ENCODE measurements around the gene SLC1A7.

SLC1A7 gene

GRCh38 chr1:53125623-53126360 is 16.6 kb downstream of the SLC1A7 start:
- Histone ChIP-seq H3K4me3 (no peak overlapping the region), H3K27ac (peak overlapping the region in 1 of 2 donors; percentile 89)
- TF ChIP-seq CTCF (IDR thresholded peaks at IDR 0.05), result no peak
- DNase-seq (ENCODE audit: low spot score), result no peak

GRCh38 chr1:53125122-53125521 is 17.3 kb downstream of the SLC1A7 start:
- H3K4me3 ChIP-seq, result no peak overlapping the region
- no peak for DNase-seq (ENCODE audit: low spot score)
- H3K27ac ChIP-seq, result peak overlapping the region in 1 of 2 donors; percentile 89
- TF ChIP-seq CTCF (IDR thresholded peaks at IDR 0.05), result no peak

GRCh38 chr1:53123453-53124140 is 18.8 kb downstream of the SLC1A7 start:
- H3K4me3 ChIP-seq, result no peak overlapping the region
- TF ChIP-seq CTCF (IDR thresholded peaks at IDR 0.05), result no peak
- no peak for DNase-seq (ENCODE audit: low spot score)
- peak overlapping the region; percentile 56 to 89 for H3K27ac ChIP-seq

- Histone ChIP-seq H3K27ac (peak overlapping the region; percentile 56 to 89), H3K4me3 (no peak overlapping the region)
- no peak for TF ChIP-seq CTCF (IDR thresholded peaks at IDR 0.05)
- DNase-seq (ENCODE audit: low spot score), result no peak
Observed at GRCh38 chr1:53122961-53123413, 19.5 kb downstream of the SLC1A7 start.

GRCh38 chr1:53122201-53122885 is 20.1 kb downstream of the SLC1A7 start:
- Histone ChIP-seq H3K4me3 (no peak overlapping the region), H3K27ac (peak overlapping the region; percentile 56 to 89)
- DNase-seq (ENCODE audit: low spot score), result no peak
- no peak for TF ChIP-seq CTCF (IDR thresholded peaks at IDR 0.05)

- no peak for DNase-seq (ENCODE audit: low spot score)
- no peak overlapping the region for H3K4me3 ChIP-seq
- H3K27ac ChIP-seq, result peak overlapping the region in 1 of 2 donors; percentile 89
- TF ChIP-seq CTCF (IDR thresholded peaks at IDR 0.05), result no peak
Observed at GRCh38 chr1:53121319-53122172, 20.9 kb downstream of the SLC1A7 start.
